Stimulated activated CD4-positive, alpha-beta T cell treated with anti-CD3 and anti-CD28 coated beads, TNF-alpha, amount 100 ng/mL, for 48 hours (primary cell): Measurements from ENCODE around the gene NOTUM.
"Not testable (repeated sequence)": the region's sequence is repeated elsewhere in the genome, so short reads cannot be mapped to it uniquely, and the experiment has no call there.

ENCODE experiments used
- DNase-seq, 3 donors: peaks; one replicate each; pipeline ENCODE4 v3.0.0-alpha.2; 2020; ENCODE audit warnings: low read depth in 3 of 3

NOTUM gene

GRCh38 chr17:81957691-81958432, 3.1 kb downstream of the NOTUM start:
- DNase-seq: no peak

- DNase-seq: no peak
Observed at GRCh38 chr17:81956607-81957589, 4.1 kb downstream of the NOTUM start.

GRCh38 chr17:81955756-81956544, 5.0 kb downstream of the NOTUM start:
- no peak for DNase-seq

GRCh38 chr17:81955058-81955681, 5.8 kb downstream of the NOTUM start:
- no peak for DNase-seq

GRCh38 chr17:81954131-81955057, 6.6 kb downstream of the NOTUM start:
- no peak for DNase-seq

GRCh38 chr17:81953443-81953842, 7.5 kb downstream of the NOTUM start:
- DNase-seq: not testable (repeated sequence)

GRCh38 chr17:81952792-81953228, 8.2 kb downstream of the NOTUM start:
- DNase-seq: no peak

GRCh38 chr17:81951785-81952684, 9.0 kb downstream of the NOTUM start:
- no peak for DNase-seq

- no peak for DNase-seq
Observed at GRCh38 chr17:81950501-81950900, 10.5 kb downstream of the NOTUM start.

- no peak for DNase-seq
Observed at GRCh38 chr17:81948635-81949378, 12.2 kb downstream of the NOTUM start.

GRCh38 chr17:81947189-81947588, 13.8 kb downstream of the NOTUM start, which contains the start of gene MYADML2:
TSS of gene MYADML2 (minus strand) at chr17:81947233. CDS start at chr17:81941741, 5,492 bp downstream.
- DNase-seq: no peak

- no peak for DNase-seq
Observed at GRCh38 chr17:81944858-81945257, 16.1 kb downstream of the NOTUM start.

- no peak for DNase-seq
Observed at GRCh38 chr17:81942167-81942553, 18.8 kb downstream of the NOTUM start.

GRCh38 chr17:81941484-81942166, 19.4 kb downstream of the NOTUM start:
- no peak for DNase-seq

- DNase-seq: no peak
Observed at GRCh38 chr17:81940538-81941483, 20.2 kb downstream of the NOTUM start.

- DNase-seq: no peak
Observed at GRCh38 chr17:81939881-81940385, 21.1 kb downstream of the NOTUM start.
